Measurements from ENCODE around the gene ENPP4. TPM values are rescaled to one million over a fixed set of nuclear protein-coding genes. Genes with fewer than 3 reads are reported as not detected.

ENPP4 gene
- total and polyA plus RNA-seq, 7 donors, result 3.0 to 19.1 (median 16.2) TPM

GRCh38 chr6:46091080-46091478, 38.7 kb upstream of the ENPP4 start:
- H3K4me1 ChIP-seq, result no peaks in the 10 kb centered on the region
- 95 to 100% methylated on average over 1 of the region's 1 CpG for WGBS, 2 donors
- H3K36me3 ChIP-seq, result no peaks in the 10 kb centered on the region
- peaks cover 0 to 6% (median 3%) of the 10 kb centered on the region in 4 donors for H3K9me3 ChIP-seq
- no peak for DNase-seq
- no peak overlapping the region for H3K4me3 ChIP-seq
- H3K27me3 ChIP-seq, result peaks cover 0 to 3% (median 0%) of the 10 kb centered on the region in 3 donors
- intact Hi-C loops (cut with DNase I), result loop anchor here (5.0 to 10.0 kb wide), 3 partner anchors 131 to 534 kb away; partner anchors contain the start of gene RCAN2
- TF ChIP-seq EP300 (IDR thresholded peaks at IDR 0.05) (no peak), POLR2AphosphoS5 (IDR thresholded peaks at IDR 0.05) (no peak)
- no peak overlapping the region for H3K27ac ChIP-seq

- Histone ChIP-seq H3K4me3 (no peak overlapping the region), H3K4me1 (no peaks in the 10 kb centered on the region), H3K27me3 (peaks cover 0 to 3% (median 0%) of the 10 kb centered on the region in 3 donors), H3K36me3 (no peaks in the 10 kb centered on the region), H3K9me3 (peaks cover 0 to 6% (median 3%) of the 10 kb centered on the region in 4 donors), H3K27ac (no peak overlapping the region)
- no peak for TF ChIP-seq EP300 (IDR thresholded peaks at IDR 0.05)
- TF ChIP-seq POLR2A (IDR thresholded peaks at IDR 0.05), result no peak
- TF ChIP-seq, protein P1, sequence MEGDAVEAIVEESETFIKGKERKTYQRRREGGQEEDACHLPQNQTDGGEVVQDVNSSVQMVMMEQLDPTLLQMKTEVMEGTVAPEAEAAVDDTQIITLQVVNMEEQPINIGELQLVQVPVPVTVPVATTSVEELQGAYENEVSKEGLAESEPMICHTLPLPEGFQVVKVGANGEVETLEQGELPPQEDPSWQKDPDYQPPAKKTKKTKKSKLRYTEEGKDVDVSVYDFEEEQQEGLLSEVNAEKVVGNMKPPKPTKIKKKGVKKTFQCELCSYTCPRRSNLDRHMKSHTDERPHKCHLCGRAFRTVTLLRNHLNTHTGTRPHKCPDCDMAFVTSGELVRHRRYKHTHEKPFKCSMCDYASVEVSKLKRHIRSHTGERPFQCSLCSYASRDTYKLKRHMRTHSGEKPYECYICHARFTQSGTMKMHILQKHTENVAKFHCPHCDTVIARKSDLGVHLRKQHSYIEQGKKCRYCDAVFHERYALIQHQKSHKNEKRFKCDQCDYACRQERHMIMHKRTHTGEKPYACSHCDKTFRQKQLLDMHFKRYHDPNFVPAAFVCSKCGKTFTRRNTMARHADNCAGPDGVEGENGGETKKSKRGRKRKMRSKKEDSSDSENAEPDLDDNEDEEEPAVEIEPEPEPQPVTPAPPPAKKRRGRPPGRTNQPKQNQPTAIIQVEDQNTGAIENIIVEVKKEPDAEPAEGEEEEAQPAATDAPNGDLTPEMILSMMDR (IDR thresholded peaks at IDR 0.05), result no peak
- TF ChIP-seq POLR2AphosphoS5 (IDR thresholded peaks at IDR 0.05), result no peak
- intact Hi-C loops (cut with DNase I), result loop anchor here (10.0 kb wide), 1 partner anchor 530 kb away; no protein-coding TSS in a partner anchor
- no peak for DNase-seq
- WGBS, 2 donors, result 99% methylated on average over 2 of the region's 2 CpGs
Measured at GRCh38 chr6:46095251-46095650, 34.5 kb upstream of the ENPP4 start.

DNA sequence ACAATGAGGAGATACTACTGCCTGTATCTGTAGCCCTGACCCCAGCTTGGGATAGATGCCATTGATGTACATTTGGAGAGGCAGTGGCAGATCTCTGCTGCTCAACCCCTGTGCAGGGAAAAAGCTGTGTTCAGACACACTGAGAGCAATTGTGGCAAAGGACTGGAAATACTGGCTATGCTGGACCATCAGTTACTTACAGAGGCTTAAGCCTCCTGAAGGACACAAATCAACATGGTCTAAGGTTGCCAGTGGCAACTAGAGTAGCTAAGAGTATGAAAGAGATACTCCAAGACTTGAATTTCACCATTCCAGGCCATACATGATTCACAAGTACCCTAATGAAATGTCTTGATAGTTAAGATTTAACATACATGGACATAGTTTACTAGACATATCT, 32.4 kb upstream of the ENPP4 start:
- no peak for DNase-seq
- no peak overlapping the region for H3K4me3 ChIP-seq
- no peak overlapping the region for H3K27ac ChIP-seq
- H3K27me3 ChIP-seq, result no peaks in the 10 kb centered on the region
- peaks cover 0 to 6% (median 3%) of the 10 kb centered on the region in 4 donors for H3K9me3 ChIP-seq
- TF ChIP-seq POLR2AphosphoS5 (IDR thresholded peaks at IDR 0.05) (no peak), EP300 (IDR thresholded peaks at IDR 0.05) (no peak), POLR2A (IDR thresholded peaks at IDR 0.05) (no peak)
- TF ChIP-seq, protein P1 (IDR thresholded peaks at IDR 0.05), result no peak
- H3K4me1 ChIP-seq, result no peaks in the 10 kb centered on the region
- intact Hi-C loops (cut with DNase I), result loop anchor here (10.0 kb wide), 1 partner anchor 527 kb away; no protein-coding TSS in a partner anchor
- H3K36me3 ChIP-seq, result no peaks in the 10 kb centered on the region

- peaks cover 0 to 6% (median 3%) of the 10 kb centered on the region in 4 donors for H3K9me3 ChIP-seq
- H3K27me3 ChIP-seq, result no peaks in the 10 kb centered on the region
- no peak for DNase-seq
- H3K36me3 ChIP-seq, result no peaks in the 10 kb centered on the region
- intact Hi-C loops (cut with DNase I), result loop anchor here (10.0 kb wide), 1 partner anchor 526 kb away; no protein-coding TSS in a partner anchor
- no peak overlapping the region for H3K27ac ChIP-seq
- TF ChIP-seq POLR2A (IDR thresholded peaks at IDR 0.05) (no peak), EP300 (IDR thresholded peaks at IDR 0.05) (no peak), POLR2AphosphoS5 (IDR thresholded peaks at IDR 0.05) (no peak)
- TF ChIP-seq, protein P1 (IDR thresholded peaks at IDR 0.05), result no peak
- no peak overlapping the region for H3K4me3 ChIP-seq
- WGBS, 2 donors, result 15 to 71% methylated on average over 4 of the region's 4 CpGs
- no peaks in the 10 kb centered on the region for H3K4me1 ChIP-seq
Measured at GRCh38 chr6:46098678-46099077, 31.1 kb upstream of the ENPP4 start.

- Histone ChIP-seq H3K27me3 (no peaks in the 10 kb centered on the region), H3K36me3 (no peaks in the 10 kb centered on the region), H3K27ac (no peak overlapping the region), H3K9me3 (peaks cover 0 to 3% (median under 1%) of the 10 kb centered on the region in 4 donors), H3K4me1 (no peaks in the 10 kb centered on the region), H3K4me3 (no peak overlapping the region)
- intact Hi-C loops (cut with DNase I), result loop anchor here (10.0 kb wide), 1 partner anchor 525 kb away; no protein-coding TSS in a partner anchor
- 53 to 78% methylated on average over 3 of the region's 3 CpGs for WGBS, 2 donors
- no peak for DNase-seq
- no peak for TF ChIP-seq POLR2AphosphoS5 (IDR thresholded peaks at IDR 0.05)
- TF ChIP-seq, protein P1 (IDR thresholded peaks at IDR 0.05), result no peak
- no peak for TF ChIP-seq EP300 (IDR thresholded peaks at IDR 0.05)
- TF ChIP-seq POLR2A (IDR thresholded peaks at IDR 0.05), result no peak
Measured at GRCh38 chr6:46099952-46100351, 29.8 kb upstream of the ENPP4 start.

Data from sigmoid colon (tissue), 7 donors.